HG02571 (cell line): ENCODE data around the gene TMEM123.
"Not testable (repeated sequence)": the region's sequence is repeated elsewhere in the genome, so short reads cannot be mapped to it uniquely, and the experiment has no call there.

Experiments
- ATAC-seq: cut with Tn5 transposase; IDR thresholded peaks from one replicate; pipeline ENCODE4 v1.9.1; 2021; ENCODE audit warnings: mild to moderate bottlenecking, moderate library complexity; ENCODE audit not compliant: unreplicated experiment

The TMEM123 gene

DNA sequence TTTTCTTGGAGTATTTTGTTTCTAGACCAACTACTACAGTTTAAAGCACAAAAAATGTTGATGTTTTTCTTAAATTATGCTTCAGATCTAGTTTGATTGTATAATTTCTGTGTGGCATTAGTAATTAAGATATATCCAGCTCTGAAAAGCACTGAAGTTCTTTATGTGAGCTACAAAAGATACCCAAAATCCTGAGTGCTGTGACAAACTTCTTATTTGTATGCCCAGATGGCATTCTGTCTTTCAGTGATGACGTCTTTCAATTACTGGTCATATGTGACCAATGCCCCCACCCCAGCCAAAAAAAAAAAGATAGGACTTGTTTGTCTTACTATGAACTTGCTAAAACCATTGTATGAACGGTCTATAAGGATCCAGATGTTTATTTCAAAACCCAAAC lies 54.3 kb downstream of the TMEM123 start:
- ATAC-seq = no peak

DNA sequence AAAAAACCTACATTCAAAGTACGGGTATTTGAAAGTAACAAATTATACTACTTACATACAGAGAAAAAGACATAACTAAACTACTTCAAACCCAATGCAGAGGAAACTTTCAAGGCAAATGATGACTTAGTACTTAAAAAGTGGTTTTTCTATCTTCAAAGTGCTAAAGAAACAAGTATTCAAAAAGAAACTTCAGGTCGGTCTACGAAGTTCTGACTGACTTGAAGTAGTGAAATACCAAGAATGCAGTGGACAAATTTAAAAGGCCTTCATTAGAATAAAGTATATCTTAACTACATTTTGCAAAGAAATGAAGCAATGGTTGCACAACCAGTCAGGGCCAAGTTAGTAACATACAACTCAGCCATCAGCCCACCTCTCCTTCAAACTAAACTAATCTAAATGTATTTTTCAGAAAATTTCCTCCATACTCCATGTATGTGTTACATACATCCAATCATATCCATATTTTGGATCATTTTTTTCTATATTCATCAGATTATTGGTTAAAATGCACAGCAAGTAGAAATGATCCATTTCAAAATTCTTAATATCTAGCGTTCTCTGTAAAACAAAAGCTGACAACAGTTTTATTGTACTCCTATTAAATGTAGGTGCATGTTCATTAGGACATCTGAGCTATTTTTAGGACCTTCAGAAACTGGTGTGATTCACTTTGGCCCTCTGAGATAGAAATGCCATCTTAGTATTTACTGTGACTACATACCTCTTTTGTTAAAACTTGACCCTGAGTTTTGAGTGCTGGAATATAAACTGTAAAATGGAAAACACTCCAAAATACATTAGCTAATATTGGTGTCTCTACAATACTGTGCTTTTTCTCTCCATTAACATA lies 55.6 kb downstream of the TMEM123 start:
- ATAC-seq = no peak

GRCh38 chr11:102395720-102396393 lies 56.7 kb downstream of the TMEM123 start:
- no peak for ATAC-seq

DNA sequence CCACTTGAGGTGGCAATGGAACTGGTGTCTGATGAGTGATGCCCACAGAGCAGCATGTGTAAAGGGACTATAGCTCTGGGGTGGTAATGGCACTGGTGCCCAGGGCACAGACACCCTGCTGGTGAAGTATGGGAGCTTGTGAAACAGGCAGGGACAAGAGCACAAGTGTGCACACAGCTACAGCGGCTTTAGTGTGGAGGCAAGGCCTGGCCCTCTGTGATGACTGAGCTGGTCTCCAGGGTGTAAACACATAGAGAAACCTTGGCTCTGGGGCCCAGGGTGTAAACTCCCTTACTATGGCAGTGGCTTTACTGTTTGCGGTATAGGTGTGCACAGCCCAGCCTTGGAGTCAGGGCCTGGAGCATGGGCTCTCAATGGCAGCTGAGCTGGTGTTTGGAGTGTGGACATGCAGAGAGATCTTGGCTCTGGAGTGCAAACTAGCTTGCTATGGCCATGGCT lies 59.3 kb downstream of the TMEM123 start:
- no peak for ATAC-seq

DNA sequence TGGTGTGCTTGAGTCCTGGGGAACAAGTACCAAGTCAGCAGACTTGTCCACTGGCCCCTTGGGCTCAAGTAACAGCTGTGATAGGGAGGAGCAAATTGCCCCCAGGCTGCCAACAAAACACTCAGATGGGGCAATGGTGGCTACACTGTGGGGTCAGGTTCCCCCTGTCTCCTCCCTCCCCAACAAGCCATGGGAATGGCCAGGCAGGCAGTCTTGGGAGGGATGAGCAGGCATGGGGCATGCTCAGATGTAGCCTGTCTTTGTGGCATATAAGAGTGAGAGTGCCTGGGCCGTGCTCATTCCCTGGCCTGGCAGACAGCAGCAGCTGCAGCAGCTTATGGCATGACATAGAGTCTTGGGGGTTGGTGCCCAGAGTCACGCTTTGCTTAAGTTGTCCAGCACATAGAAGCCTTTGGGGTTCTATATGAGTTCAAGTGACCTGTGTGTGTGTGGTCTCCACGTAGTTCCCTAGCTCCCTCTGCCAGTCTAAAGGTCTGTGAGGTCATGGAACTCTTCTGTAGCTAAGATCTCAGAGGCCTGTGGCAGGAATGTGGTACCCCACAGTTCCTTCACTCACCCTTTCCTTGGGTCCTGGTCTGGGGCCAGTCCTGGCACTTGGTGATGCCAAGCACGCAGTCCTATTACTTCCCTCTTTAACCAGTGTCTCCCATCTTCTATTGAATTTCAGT lies 60.9 kb downstream of the TMEM123 start:
- ATAC-seq = no peak

DNA sequence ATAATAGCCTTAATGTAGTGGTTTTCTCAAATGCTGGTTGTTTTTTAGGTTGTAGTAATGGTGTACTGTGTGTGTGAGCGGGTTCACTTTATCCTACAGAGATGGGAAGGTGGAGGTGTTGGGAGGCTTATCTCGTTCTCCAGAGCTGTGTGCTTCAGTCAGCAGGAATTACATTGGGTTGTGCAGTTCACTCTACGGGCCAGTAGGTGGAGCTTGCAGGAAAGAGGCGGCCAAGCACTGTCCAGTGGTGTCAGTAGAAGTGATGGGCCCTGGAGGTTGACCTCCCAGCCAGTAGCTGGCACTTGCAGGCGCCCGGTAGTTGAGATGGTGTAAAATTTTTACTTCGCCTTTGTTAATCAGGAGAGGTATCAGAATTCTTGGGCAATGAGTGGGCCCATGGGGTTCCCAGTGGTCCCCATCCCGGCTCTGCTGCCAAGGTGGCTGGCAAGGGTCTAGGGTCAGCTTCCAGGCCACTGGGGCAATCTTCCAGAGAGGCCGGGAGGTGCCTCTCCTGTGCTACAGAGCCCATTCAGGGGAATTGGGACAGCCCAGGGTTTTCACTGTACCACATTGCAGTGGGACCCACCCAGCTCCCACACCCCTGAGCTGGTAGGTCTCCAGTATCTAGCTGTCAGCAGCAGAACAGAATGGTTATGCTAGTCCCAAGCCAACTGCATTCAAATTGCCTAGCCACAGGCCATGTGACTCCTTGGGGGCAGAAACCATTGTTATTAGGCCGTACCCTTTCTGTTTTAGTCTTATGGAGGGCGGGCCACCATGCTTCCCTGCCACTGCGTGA lies 61.7 kb downstream of the TMEM123 start:
- peak; percentile 80 for ATAC-seq

- ATAC-seq = no peak
Measured at GRCh38 chr11:102389253-102389652, 63.3 kb downstream of the TMEM123 start.

DNA sequence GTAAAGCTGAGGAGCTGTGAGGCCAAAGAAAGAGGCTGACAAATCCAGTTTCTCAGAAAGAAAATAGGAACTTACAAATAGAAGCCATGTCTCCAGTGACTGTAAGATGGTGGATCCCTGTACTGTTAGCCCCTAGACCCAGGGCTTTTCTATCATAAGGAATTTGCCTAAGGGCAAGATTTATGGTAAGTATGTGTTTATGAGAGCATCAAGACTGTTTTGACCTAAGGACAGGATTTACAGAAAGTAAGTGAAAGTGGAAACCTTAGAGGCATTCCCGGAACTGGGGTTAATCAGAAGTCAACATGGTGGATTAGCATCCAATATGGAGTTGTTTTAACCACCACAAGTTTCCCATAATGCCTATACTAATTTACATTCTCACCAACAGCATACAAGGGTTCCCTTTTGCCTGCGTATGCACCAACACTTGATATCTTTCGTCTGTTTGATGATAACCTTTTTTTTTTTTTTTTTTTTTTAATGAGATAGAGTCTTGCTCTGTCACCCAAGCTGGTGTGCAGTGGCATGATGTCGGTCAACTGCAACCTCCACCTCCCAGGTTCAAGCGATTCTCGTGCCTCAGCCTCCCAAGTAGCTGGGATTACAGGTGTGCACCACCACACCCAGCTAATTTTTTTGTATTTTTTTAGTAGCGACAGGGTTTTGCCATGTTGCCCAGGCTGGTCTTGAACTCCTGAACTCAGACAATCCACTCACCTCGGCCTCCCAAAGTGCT lies 65.4 kb downstream of the TMEM123 start:
- no peak for ATAC-seq

- ATAC-seq = no peak
Measured at GRCh38 chr11:102386136-102386734, 66.3 kb downstream of the TMEM123 start.

- ATAC-seq = no peak
Measured at GRCh38 chr11:102385085-102386007, 67.2 kb downstream of the TMEM123 start.

GRCh38 chr11:102384419-102385079 lies 68.0 kb downstream of the TMEM123 start:
- no peak for ATAC-seq

GRCh38 chr11:102383839-102384238 lies 68.7 kb downstream of the TMEM123 start:
- no peak for ATAC-seq

DNA sequence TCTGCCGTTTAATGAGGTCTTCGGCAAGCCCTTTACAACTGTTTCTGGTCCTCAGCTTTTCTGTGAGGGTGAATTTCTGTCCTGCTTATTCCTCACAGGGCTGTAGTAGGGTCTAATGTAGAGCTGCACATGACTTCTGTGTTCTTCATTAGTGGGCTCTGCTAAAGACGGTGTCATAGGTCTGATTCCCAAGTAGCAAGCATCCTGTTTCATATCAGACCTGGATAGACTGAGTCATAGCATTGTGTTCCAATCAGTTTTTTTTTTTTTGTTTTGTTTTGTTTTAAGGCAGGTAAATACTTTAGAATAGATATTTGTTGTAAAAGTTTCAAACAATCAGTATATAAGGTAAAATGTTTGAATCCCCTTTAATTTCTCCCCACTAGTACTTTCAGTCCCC lies 70.2 kb downstream of the TMEM123 start:
- no peak for ATAC-seq

DNA sequence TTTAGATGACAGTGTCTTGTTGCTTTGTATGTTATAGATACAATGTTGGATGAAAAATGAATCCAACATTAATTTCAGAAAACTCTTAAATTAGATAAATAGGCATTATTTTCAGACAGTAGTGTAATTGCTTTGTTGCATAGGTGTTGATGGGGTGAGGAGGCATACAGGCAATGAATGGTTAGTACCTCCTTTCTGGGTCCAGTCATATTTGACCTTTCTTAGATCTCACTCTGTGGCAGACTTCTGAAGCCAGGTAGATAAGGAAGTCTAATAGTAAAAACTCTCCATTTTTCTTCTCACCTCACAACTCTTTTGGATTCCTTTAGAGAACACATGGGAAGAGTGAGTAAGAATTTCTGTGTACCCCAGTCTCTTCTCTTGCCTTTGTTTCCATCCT lies 73.7 kb downstream of the TMEM123 start:
- ATAC-seq = no peak

DNA sequence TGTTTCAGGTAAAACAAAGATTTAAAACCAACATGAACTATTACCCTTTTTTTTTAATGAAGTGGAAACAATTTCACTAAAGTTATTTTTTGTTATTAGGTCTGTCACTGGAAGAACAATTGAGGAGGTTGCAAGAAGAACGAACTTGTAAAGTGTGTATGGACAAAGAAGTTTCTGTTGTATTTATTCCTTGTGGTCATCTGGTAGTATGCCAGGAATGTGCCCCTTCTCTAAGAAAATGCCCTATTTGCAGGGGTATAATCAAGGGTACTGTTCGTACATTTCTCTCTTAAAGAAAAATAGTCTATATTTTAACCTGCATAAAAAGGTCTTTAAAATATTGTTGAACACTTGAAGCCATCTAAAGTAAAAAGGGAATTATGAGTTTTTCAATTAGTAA lies 74.7 kb downstream of the TMEM123 start:
- no peak for ATAC-seq

- no peak for ATAC-seq
Measured at GRCh38 chr11:102375720-102376399, 76.7 kb downstream of the TMEM123 start.

- not testable (repeated sequence) for ATAC-seq
Measured at GRCh38 chr11:102374633-102375424, 77.7 kb downstream of the TMEM123 start.
